ENCODE results near the gene C3orf38.
"Not testable (repeated sequence)": the region's sequence is repeated elsewhere in the genome, so short reads cannot be mapped to it uniquely, and the experiment has no call there.

C3orf38 gene

GRCh38 chr3:88166419-88166971, 16.7 kb downstream of the C3orf38 start:
- DNase-seq = no peak

DNA sequence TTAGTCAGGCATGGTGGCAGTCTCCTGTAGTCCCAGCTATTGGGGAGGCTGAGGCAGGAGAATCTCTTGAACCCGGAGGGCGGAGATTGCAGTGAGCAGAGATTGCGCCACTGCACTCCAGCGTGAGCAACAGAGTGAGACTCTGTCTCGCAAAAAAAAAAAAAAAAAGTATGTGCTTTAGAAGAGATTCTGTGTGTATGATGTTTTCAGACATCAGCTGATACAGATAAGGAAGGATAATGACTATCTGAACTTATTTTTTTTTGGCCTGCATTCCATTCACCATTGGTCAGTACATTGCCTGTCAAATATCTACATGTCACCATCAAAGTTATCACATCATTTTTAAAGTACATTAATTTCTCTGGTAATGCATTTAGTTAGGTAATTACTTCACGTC, 17.4 kb downstream of the C3orf38 start:
- DNase-seq = no peak

- DNase-seq = no peak
These were observed 17.9 kb downstream of the C3orf38 start for GRCh38 chr3:88167704-88168103.

GRCh38 chr3:88168171-88168570, 18.4 kb downstream of the C3orf38 start:
- no peak for DNase-seq

- DNase-seq = no peak
These were observed 30.7 kb downstream of the C3orf38 start for GRCh38 chr3:88180398-88180999.

GRCh38 chr3:88182165-88182918, 32.6 kb downstream of the C3orf38 start:
- DNase-seq = not testable (repeated sequence)

DNA sequence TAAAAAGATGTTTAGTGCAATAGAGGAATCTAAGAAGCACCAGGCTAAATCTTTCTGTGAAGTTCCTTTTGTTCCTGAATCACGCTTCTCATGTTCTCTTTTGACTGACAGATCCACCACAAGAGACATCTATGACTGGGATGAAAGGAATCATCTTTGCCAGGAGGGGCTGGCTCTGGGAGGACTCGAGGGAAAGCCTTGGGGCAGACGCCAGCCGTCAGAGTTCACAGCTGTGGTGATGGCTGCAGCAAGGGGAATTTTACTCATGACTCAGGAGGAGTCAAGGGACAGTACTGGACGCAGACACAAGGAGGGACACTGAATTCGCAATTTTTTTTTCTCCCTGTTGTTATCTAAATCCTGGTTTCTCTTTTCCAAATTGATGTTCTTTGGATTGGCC, 38.7 kb downstream of the C3orf38 start:
- DNase-seq = no peak

- DNase-seq = no peak
These were observed 39.6 kb downstream of the C3orf38 start for GRCh38 chr3:88189361-88189810.

- no peak for DNase-seq
These were observed 42.2 kb downstream of the C3orf38 start for GRCh38 chr3:88191872-88192409.

DNA sequence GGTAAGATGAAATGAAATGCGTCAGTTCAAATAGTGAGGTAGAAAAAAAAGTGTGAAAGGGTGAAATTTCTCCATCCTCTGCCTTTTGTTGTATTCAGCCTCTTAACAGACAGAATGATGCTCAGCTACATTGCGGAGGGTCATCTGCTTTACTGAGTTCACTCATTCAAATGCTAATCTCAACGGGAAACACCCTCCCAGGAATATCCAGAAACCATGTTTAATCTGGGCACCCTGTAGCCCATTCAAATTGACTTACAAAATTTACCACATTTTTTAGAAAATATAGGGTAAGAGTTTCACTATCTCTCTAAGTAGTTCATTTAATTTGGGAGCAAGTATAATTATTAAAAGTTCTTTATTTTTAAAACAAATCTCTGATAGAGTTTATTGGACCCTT, 42.9 kb downstream of the C3orf38 start:
- no peak for DNase-seq

- peak; percentile 9 for DNase-seq
These were observed 46.2 kb downstream of the C3orf38 start for GRCh38 chr3:88195951-88196434.

GRCh38 chr3:88198121-88198520, 48.4 kb downstream of the C3orf38 start:
- no peak for DNase-seq

DNA sequence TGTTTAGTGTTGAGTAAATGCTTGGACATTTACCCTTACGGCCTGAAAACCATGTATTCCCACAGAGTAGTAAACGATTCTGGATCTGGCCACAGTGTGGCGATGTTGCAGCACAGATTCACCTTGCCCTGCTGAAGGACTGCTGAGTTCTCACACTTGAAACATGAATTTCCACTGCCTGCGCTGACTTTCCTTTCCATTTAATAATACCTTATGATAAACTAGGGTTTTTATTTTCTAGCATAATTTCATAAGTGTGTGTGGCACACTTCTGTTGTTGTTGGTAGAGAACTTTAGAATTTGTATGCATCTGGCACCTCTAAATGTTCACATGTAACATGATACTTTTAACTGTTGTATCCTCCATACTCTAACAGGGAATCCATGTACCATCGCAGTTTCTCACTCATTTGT, 53.9 kb downstream of the C3orf38 start:
- DNase-seq = peak; percentile 56
